NB4 (cell line): ENCODE data around the gene PRMT9.

Experiments used
- POLR2A ChIP-seq: IDR thresholded peaks from 2 replicates; pipeline ENCODE4 v1.6.1; 2011; ENCODE audit warnings: mild to moderate bottlenecking; ENCODE audit not compliant: insufficient read length; ENCODE audit errors: extremely low read depth
- TF ChIP-seq, protein P1 (sequence below): IDR thresholded peaks from one replicate; pipeline ENCODE4 v1.5.1; 2012; ENCODE audit warnings: low read depth, low read length
- TF ChIP-seq, protein P2 (sequence below): IDR thresholded peaks from 2 replicates; pipeline ENCODE4 v1.6.1; 2011; ENCODE audit warnings: low read depth, low read length

DNA sequence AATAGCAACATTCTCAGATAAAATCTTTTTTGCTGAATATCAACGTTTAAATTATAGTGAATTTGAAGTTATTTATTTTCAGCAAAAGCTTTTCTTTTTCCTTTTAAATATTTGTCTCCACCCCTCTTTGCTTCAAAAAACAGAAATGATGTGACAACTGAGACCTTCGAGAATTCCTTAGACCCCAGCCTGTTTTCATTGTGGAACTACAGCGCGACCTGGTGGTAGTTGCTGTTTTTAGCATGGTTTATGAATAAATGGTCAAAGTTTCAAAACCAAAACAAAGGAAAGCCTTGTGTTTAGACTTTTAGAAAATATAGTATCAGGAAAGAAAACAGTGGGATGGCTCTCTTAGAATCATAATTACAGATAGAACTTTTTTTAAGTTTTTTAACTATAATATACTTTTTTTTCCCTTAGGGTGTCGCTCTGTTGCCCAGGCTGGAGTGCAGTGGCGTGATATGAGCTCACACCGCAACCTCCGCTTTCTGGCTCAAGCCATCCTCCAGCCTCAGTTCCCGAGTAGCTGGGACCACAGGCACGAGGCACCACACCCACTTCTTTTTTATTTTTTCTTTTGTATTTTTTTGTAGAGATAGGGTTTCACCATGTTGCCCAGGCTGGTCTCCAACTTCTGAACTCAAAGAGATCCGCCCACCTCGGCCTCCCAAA lies 93.6 kb downstream of the PRMT9 start:
- TF ChIP-seq, protein P1, sequence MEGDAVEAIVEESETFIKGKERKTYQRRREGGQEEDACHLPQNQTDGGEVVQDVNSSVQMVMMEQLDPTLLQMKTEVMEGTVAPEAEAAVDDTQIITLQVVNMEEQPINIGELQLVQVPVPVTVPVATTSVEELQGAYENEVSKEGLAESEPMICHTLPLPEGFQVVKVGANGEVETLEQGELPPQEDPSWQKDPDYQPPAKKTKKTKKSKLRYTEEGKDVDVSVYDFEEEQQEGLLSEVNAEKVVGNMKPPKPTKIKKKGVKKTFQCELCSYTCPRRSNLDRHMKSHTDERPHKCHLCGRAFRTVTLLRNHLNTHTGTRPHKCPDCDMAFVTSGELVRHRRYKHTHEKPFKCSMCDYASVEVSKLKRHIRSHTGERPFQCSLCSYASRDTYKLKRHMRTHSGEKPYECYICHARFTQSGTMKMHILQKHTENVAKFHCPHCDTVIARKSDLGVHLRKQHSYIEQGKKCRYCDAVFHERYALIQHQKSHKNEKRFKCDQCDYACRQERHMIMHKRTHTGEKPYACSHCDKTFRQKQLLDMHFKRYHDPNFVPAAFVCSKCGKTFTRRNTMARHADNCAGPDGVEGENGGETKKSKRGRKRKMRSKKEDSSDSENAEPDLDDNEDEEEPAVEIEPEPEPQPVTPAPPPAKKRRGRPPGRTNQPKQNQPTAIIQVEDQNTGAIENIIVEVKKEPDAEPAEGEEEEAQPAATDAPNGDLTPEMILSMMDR = peak; percentile 60
- TF ChIP-seq POLR2A = no peak
- TF ChIP-seq, protein P2, sequence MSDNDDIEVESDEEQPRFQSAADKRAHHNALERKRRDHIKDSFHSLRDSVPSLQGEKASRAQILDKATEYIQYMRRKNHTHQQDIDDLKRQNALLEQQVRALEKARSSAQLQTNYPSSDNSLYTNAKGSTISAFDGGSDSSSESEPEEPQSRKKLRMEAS = no peak
